HG03432 (cell line): Measurements from ENCODE around the gene ATXN3L.

ENCODE experiments used
- ATAC-seq: cut with Tn5 transposase; IDR thresholded peaks from one replicate; pipeline ENCODE4 v1.9.1; 2021; ENCODE audit warnings: mild to moderate bottlenecking, moderate library complexity; ENCODE audit not compliant: unreplicated experiment

The ATXN3L gene

GRCh38 chrX:13270360-13270759 lies 49.5 kb downstream of the ATXN3L start:
- no peak for ATAC-seq

- ATAC-seq = no peak
Observed at GRCh38 chrX:13268874-13269273, 51.0 kb downstream of the ATXN3L start.
